Measurements from ENCODE around the gene SLC24A5. TPM values are rescaled to one million over a fixed set of nuclear protein-coding genes. Genes with fewer than 3 reads are reported as not detected.

The SLC24A5 gene
- total RNA-seq (0.04 TPM), polyA plus RNA-seq (ENCODE audit: insufficient read depth in 1 of 8, insufficient read length in 8 of 8, low replicate concordance in 1 of 8) (1 to 10 TPM in 1 of 8 donors, under 1 TPM in 3, not detected in 4; 0.09 to 2.3 (median 0.17) TPM)
- long read RNA-seq, donor 1, result 0 reads
- long read RNA-seq, donor 2, partial matches to known transcripts, result 0 of 1 reads
- long read RNA-seq, donor 2, other reads (novel, unspliced or antisense), result 0 of 1 reads
- long read RNA-seq, donor 3, result 0 reads
- long read RNA-seq, donor 4, result 0 reads
- long read RNA-seq, donor 5, partial matches to known transcripts, result 5 of 5 reads
- long read RNA-seq, donor 5, other reads (novel, unspliced or antisense), result 0 of 5 reads
- long read RNA-seq, donor 6, result 0 reads
- long read RNA-seq, donor 7, result 0 reads
- long read RNA-seq, donor 8, result 0 reads
- long read RNA-seq, donor 9, result 0 reads
- long read RNA-seq, donor 10, result 0 reads
- long read RNA-seq, donor 11, result 0 reads

DNA sequence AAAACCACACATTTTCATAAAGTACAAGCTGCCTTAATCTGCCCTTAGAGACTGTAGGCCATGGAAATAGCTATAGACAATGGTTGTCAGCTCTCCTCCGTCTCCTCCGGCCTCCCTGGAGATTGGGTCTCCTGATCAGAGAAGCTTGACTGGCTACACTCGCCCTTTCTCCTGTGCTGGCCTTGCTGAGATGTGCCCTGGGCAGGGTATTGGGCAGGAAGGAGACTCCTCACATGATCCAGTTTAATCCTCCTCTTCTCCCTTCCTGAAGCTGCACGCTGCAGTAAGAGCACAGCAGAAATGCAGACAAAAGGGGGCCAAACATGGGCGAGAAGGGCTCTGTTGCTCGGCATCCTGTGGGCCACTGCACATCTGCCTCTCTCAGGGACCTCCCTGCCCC lies at the start of gene SLC24A5:
Gene SLC24A5 (plus strand): TSS at position 246 of the 400 bp plus-strand sequence. CDS start 55 bp downstream, at position 301.
- no peak for DNase-seq
- WGBS (ENCODE audit: insufficient coverage), result no CpG with 5 or more reads among the region's 6 CpGs
- no peak within 1 kb of the TSS for H3K4me3 ChIP-seq (ENCODE audit: low read length)
- no peaks in the 10 kb centered on the region for H3K27me3 ChIP-seq (ENCODE audit: control insufficient read depth, insufficient read depth, low read length)
- H3K36me3 ChIP-seq (ENCODE audit: control insufficient read depth, insufficient read depth, low read length), result no peaks in the 10 kb centered on the region
- no peaks in the 10 kb centered on the region for H3K4me1 ChIP-seq (ENCODE audit: control insufficient read depth, insufficient read depth, low read length)
- H3K9me3 ChIP-seq (replicated peaks; ENCODE audit: control insufficient read depth, low read depth, low read length), result no peaks in the 10 kb centered on the region
- H3K27ac ChIP-seq (ENCODE audit: low read length), result no peak within 1 kb of the TSS

DNA sequence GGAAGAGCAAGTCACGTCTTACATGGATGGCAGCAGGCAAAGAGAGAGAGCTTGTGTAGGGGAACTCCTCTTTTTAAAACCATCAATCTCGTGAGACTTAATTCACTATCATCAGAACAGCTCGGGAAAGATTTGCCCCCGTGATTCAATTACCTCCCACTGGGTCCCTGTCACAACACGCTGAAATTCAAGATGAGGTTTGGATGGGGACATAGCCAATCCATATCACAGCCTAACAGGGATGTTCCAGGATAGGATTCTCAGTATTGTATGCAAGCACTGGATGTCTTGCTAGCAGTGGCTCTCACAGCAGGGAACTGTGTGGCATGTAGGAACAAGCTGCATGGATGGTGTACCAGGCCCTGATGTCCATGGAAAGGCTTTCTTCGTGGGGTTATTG lies 47.8 kb upstream of the SLC24A5 start:
- DNase-seq, result no peak
- Histone ChIP-seq H3K27ac (ENCODE audit: low read length) (no peak overlapping the region), H3K9me3 (replicated peaks; ENCODE audit: control insufficient read depth, low read depth, low read length) (no peaks in the 10 kb centered on the region), H3K36me3 (ENCODE audit: control insufficient read depth, insufficient read depth, low read length) (no peaks in the 10 kb centered on the region), H3K4me1 (ENCODE audit: control insufficient read depth, insufficient read depth, low read length) (no peaks in the 10 kb centered on the region), H3K27me3 (ENCODE audit: control insufficient read depth, insufficient read depth, low read length) (no peaks in the 10 kb centered on the region), H3K4me3 (ENCODE audit: low read length) (no peak overlapping the region)
- 80% methylated on average over 1 of the region's 6 CpGs for WGBS (ENCODE audit: insufficient coverage)

DNA sequence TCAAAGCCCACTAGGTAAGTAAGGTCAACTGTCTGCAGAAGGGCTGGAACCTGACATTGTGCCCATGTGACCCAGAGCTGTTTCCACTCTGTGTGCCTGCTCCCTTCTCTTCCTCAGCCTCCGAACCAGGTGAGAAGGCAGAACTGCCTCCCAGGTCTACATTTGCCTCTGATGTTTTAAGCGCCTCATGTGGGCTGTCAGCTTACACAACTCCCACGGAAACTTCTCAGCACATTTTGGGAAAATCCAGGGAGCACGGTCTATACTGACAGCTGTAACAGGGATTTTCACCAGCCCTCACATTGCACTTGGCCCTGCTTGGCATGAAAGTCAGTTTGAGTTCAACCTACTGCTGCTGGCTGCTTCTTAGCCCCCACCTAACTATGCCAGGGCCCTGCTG lies 46.9 kb upstream of the SLC24A5 start:
- 83% methylated on average over 4 of the region's 4 CpGs for WGBS (ENCODE audit: insufficient coverage)
- Histone ChIP-seq H3K27ac (ENCODE audit: low read length) (no peak overlapping the region), H3K4me3 (ENCODE audit: low read length) (no peak overlapping the region), H3K9me3 (replicated peaks; ENCODE audit: control insufficient read depth, low read depth, low read length) (no peaks in the 10 kb centered on the region), H3K36me3 (ENCODE audit: control insufficient read depth, insufficient read depth, low read length) (no peaks in the 10 kb centered on the region), H3K4me1 (ENCODE audit: control insufficient read depth, insufficient read depth, low read length) (no peaks in the 10 kb centered on the region), H3K27me3 (ENCODE audit: control insufficient read depth, insufficient read depth, low read length) (no peaks in the 10 kb centered on the region)
- DNase-seq, result no peak

DNA sequence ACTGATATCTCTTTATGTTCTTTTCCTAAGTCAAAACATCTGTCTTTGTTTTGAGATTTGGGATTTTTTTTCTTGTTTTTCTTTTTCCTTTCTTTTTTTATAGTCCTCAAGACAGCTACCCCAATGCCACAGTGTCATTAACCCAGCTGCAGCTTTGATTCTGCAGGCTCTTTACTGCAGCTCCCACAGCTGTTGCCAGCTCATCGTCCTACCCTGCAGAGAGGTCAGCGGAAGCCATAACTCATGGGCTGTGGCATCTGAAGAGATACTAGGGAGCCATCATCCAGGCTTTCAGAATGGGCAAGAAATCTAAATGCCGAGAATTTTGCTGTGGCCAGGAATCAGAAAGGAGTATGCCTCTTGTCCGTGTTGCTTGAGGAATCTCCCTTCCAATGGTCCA lies 44.3 kb upstream of the SLC24A5 start:
- WGBS (ENCODE audit: insufficient coverage), result 48% methylated on average over 4 of the region's 4 CpGs
- Histone ChIP-seq H3K27me3 (ENCODE audit: control insufficient read depth, insufficient read depth, low read length) (no peaks in the 10 kb centered on the region), H3K27ac (ENCODE audit: low read length) (no peak overlapping the region), H3K9me3 (replicated peaks; ENCODE audit: control insufficient read depth, low read depth, low read length) (no peaks in the 10 kb centered on the region), H3K4me1 (ENCODE audit: control insufficient read depth, insufficient read depth, low read length) (no peaks in the 10 kb centered on the region), H3K4me3 (ENCODE audit: low read length) (no peak overlapping the region), H3K36me3 (ENCODE audit: control insufficient read depth, insufficient read depth, low read length) (no peaks in the 10 kb centered on the region)
- DNase-seq, result no peak

DNA sequence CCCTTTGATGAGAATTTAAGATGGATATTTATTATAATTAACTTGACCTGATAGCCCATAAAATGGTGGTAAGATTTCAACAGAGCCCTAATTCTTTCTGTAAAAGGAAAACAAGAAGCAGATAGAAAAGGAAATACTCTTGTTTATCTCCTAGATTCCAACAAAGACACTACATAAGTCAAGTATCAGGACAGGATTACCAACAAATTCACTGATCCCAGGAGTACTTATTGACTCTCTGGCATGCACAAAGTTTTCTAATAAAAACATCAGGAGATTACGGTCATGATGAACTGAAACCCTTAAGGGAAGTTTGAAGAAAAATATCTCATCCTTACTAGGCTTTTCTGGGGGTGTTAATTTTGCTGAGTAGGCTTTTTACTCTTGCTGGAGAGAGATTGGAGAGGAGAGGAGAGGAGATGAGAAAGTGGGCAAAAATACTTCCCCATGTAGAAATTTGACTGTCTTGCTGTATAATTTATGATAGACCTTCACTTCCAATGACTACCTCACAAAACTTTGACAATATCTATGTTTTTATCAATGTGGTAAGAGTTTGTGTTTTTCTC lies 43.1 kb upstream of the SLC24A5 start:
- H3K4me1 ChIP-seq (ENCODE audit: control insufficient read depth, insufficient read depth, low read length), result no peaks in the 10 kb centered on the region

DNA sequence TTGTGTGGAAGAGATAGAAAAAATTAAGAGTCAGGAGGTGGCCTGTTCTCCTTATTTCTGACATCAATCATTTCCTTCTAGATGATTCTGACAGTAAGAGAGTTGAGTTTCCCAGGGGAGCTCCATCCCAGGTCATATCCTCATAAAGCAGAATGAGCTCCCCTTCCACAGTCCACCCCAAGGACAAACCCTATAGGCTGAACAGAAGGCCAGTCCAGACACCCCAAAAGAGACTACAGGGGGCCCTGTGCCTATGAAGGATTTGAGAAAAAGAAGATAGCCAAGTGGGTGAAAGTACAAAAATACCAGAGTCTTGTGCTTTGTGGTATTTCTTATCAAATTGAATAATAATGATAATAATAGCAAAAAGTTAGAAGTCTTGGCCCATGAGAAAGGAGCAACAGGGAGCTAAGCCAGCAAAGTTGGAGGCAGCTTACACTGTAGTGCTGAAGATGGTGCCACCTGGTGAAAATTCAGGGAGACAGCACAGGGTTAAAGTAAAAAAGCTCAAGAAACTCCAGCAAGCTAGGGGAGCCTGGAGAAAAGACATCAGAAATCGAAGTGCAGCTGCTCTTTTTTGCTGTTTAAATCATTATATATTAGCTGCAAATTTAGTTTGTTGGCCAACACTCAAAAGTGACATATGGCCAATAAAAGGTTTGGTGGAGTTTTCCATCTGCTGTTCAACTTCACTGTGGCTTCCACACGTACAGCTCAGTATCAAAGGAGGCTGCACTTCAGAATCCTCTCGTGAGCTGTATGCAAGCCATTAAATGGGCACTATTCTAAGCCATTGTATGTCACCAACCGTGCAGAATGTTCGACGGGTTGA lies 35.8 kb upstream of the SLC24A5 start:
- Histone ChIP-seq H3K27me3 (ENCODE audit: control insufficient read depth, insufficient read depth, low read length) (peaks cover 3% of the 10 kb centered on the region), H3K9me3 (replicated peaks; ENCODE audit: control insufficient read depth, low read depth, low read length) (no peaks in the 10 kb centered on the region), H3K4me3 (ENCODE audit: low read length) (no peak overlapping the region), H3K36me3 (ENCODE audit: control insufficient read depth, insufficient read depth, low read length) (no peaks in the 10 kb centered on the region), H3K27ac (ENCODE audit: low read length) (peak overlapping the region; percentile 66), H3K4me1 (ENCODE audit: control insufficient read depth, insufficient read depth, low read length) (peaks cover 14% of the 10 kb centered on the region)
- DNase-seq, result peak; percentile 96
- WGBS (ENCODE audit: insufficient coverage), result 9% methylated on average over 5 of the region's 6 CpGs

More for the DNA sequence above, 43.1 kb upstream of the SLC24A5 start:
- Histone ChIP-seq H3K36me3 (ENCODE audit: control insufficient read depth, insufficient read depth, low read length) (no peaks in the 10 kb centered on the region), H3K9me3 (replicated peaks; ENCODE audit: control insufficient read depth, low read depth, low read length) (no peaks in the 10 kb centered on the region), H3K27ac (ENCODE audit: low read length) (no peak overlapping the region), H3K27me3 (ENCODE audit: control insufficient read depth, insufficient read depth, low read length) (no peaks in the 10 kb centered on the region), H3K4me3 (ENCODE audit: low read length) (no peak overlapping the region)
- WGBS (ENCODE audit: insufficient coverage), result no CpG with 5 or more reads among the region's 1 CpG
- DNase-seq, result no peak

DNA sequence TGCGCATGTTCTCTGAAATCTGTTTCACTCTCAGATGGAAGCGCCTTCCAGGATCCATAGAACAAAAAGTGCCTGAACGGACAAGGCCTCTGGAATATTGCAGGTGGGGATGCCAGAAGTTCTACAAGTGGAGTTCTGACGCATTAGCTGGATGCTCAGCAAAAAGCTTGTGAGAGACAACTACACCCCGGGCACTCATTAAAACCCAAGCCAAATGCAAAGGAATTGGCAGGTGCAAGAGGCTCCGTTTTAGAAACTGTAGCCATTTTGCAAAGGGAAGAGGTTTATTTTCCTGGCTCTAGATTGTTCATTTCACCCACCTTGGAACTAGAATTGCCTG lies 35.2 kb upstream of the SLC24A5 start:
- Histone ChIP-seq H3K4me1 (ENCODE audit: control insufficient read depth, insufficient read depth, low read length) (peaks cover 14% of the 10 kb centered on the region), H3K27ac (ENCODE audit: low read length) (peak overlapping the region; percentile 66), H3K27me3 (ENCODE audit: control insufficient read depth, insufficient read depth, low read length) (peaks cover 3% of the 10 kb centered on the region), H3K9me3 (replicated peaks; ENCODE audit: control insufficient read depth, low read depth, low read length) (no peaks in the 10 kb centered on the region), H3K4me3 (ENCODE audit: low read length) (no peak overlapping the region), H3K36me3 (ENCODE audit: control insufficient read depth, insufficient read depth, low read length) (no peaks in the 10 kb centered on the region)
- 40% methylated on average over 4 of the region's 6 CpGs for WGBS (ENCODE audit: insufficient coverage)
- peak; percentile 98 for DNase-seq

DNA sequence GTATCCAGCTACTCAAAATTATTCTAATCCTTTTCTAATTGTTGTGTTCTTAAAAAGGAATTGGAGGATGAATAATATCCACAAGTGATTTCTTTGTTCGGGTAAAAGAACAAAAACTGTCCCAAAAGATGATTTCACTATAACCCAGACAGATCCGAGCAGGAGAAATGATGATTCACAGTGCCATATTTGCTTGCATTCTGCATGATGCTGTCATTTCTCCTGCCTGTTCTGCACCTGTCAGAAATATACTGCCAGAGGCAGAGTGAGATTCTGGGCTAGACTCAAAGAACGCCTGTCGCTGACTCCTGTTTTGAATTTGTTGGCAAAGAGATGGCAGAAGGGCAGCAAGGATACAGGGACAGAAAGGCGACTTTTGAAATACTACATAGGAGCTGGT lies 34.7 kb upstream of the SLC24A5 start:
- Histone ChIP-seq H3K36me3 (ENCODE audit: control insufficient read depth, insufficient read depth, low read length) (no peaks in the 10 kb centered on the region), H3K27ac (ENCODE audit: low read length) (peak overlapping the region; percentile 53), H3K27me3 (ENCODE audit: control insufficient read depth, insufficient read depth, low read length) (peaks cover 3% of the 10 kb centered on the region), H3K4me3 (ENCODE audit: low read length) (no peak overlapping the region), H3K4me1 (ENCODE audit: control insufficient read depth, insufficient read depth, low read length) (peaks cover 14% of the 10 kb centered on the region), H3K9me3 (replicated peaks; ENCODE audit: control insufficient read depth, low read depth, low read length) (no peaks in the 10 kb centered on the region)
- 44% methylated on average over 4 of the region's 5 CpGs for WGBS (ENCODE audit: insufficient coverage)
- DNase-seq, result peak; percentile 69

DNA sequence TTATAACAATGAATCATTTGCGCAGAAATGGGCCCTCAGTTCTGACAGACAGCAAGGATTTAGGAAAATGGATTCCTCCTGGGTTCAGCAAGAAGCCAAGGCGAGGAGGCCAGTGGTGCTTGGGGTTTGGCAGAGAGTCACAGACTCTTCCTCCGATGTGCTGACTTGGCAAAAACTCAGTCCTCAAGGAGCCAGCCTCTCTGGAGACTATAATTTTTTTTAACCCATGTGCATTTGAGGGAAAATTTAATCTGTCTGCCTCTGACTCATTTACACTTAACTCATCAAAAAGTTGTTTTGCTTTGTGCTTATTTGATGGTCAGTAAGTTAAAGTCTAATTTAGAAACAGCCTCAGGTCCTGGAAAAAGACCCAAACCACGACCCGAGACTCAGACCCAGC lies 34.2 kb upstream of the SLC24A5 start:
- Histone ChIP-seq H3K27ac (ENCODE audit: low read length) (peak overlapping the region; percentile 45), H3K4me1 (ENCODE audit: control insufficient read depth, insufficient read depth, low read length) (peaks cover 14% of the 10 kb centered on the region), H3K36me3 (ENCODE audit: control insufficient read depth, insufficient read depth, low read length) (no peaks in the 10 kb centered on the region), H3K27me3 (ENCODE audit: control insufficient read depth, insufficient read depth, low read length) (peaks cover 3% of the 10 kb centered on the region), H3K9me3 (replicated peaks; ENCODE audit: control insufficient read depth, low read depth, low read length) (no peaks in the 10 kb centered on the region), H3K4me3 (ENCODE audit: low read length) (no peak overlapping the region)
- peak; percentile 74 for DNase-seq
- 23% methylated on average over 2 of the region's 5 CpGs for WGBS (ENCODE audit: insufficient coverage)

DNA sequence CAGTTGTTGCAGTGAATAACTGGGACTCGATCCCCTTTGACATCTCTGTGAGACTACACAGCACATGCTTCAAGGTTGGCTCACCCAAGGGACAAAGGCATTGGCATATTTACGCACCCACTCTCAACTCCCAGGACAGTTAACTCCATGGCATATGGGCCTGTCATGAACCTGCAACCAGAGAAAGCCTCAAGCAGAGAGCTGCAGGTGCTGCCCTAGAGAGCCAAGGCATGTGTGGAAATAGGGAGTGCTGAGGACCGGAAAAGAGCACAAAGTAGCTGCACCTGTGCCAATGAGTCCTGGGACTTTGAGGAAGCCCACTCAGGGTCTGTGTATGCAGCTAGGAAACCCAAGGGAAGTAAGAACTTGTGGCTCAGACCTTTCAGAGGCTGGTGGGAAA lies 32.9 kb upstream of the SLC24A5 start:
- peaks cover 14% of the 10 kb centered on the region for H3K4me1 ChIP-seq (ENCODE audit: control insufficient read depth, insufficient read depth, low read length)
- H3K4me3 ChIP-seq (ENCODE audit: low read length), result no peak overlapping the region
- peaks cover 3% of the 10 kb centered on the region for H3K27me3 ChIP-seq (ENCODE audit: control insufficient read depth, insufficient read depth, low read length)
- WGBS (ENCODE audit: insufficient coverage), result 85% methylated on average over 1 of the region's 3 CpGs
- no peak overlapping the region for H3K27ac ChIP-seq (ENCODE audit: low read length)
- H3K9me3 ChIP-seq (replicated peaks; ENCODE audit: control insufficient read depth, low read depth, low read length), result no peaks in the 10 kb centered on the region
- no peak for DNase-seq
- H3K36me3 ChIP-seq (ENCODE audit: control insufficient read depth, insufficient read depth, low read length), result no peaks in the 10 kb centered on the region

Measured in muscle of leg (tissue), 16 donors.